Esophagus mucosa (tissue), 1 donor: Measurements from ENCODE around the gene KAT8. TPM values are rescaled to one million over a fixed set of nuclear protein-coding genes. Genes with fewer than 3 reads are reported as not detected.

Experiments used
- ATAC-seq: fragments of 200-7000 bp; cut with Tn5 transposase; one replicate; pipeline ENCODE4 v1.9.1; 2020
- total RNA-seq: library from RNA; stranded (reverse); gene quantifications from one replicate; pipeline ENCODE4 v1.2.4, GENCODE V29; 2023
- donor health status: DM: yes; HTN: yes; CAD: no.

KAT8 gene
- total RNA-seq, 1 donor from 2014 or later: 25.5 TPM

GRCh38 chr16:31108035-31108793 lies 9.2 kb upstream of the KAT8 start, which contains the start of gene BCKDK:
Gene BCKDK, plus strand, starts transcription at chr16:31108386. Its CDS starts 838 bp downstream, at chr16:31109224.
- peak; percentile 68 for ATAC-seq

GRCh38 chr16:31108794-31109558 lies 8.5 kb upstream of the KAT8 start:
- peak; percentile 9 for ATAC-seq

- ATAC-seq: no peak
Measured at GRCh38 chr16:31109622-31110021, 7.8 kb upstream of the KAT8 start.

- no peak for ATAC-seq
Measured at GRCh38 chr16:31110106-31111034, 7.1 kb upstream of the KAT8 start.

- no peak for ATAC-seq
Measured at GRCh38 chr16:31111881-31112466, 5.5 kb upstream of the KAT8 start.

- no peak for ATAC-seq
Measured at GRCh38 chr16:31112711-31113110, 4.8 kb upstream of the KAT8 start.

GRCh38 chr16:31113121-31114120 lies 4.0 kb upstream of the KAT8 start:
- ATAC-seq: no peak

GRCh38 chr16:31114468-31114867 lies 3.0 kb upstream of the KAT8 start:
- no peak for ATAC-seq

- peak; percentile 68 for ATAC-seq
Measured at GRCh38 chr16:31118223-31119155, 1.0 kb downstream of the KAT8 start.

- no peak for ATAC-seq
Measured at GRCh38 chr16:31120129-31120528, 2.7 kb downstream of the KAT8 start.

GRCh38 chr16:31125844-31126243 lies 8.4 kb downstream of the KAT8 start:
- ATAC-seq: no peak

- no peak for ATAC-seq
Measured at GRCh38 chr16:31127182-31127581, 9.7 kb downstream of the KAT8 start.

- peak; percentile 18 for ATAC-seq
Measured at GRCh38 chr16:31128711-31129567, 11.5 kb downstream of the KAT8 start.

GRCh38 chr16:31129568-31130335 lies 12.3 kb downstream of the KAT8 start:
- ATAC-seq: no peak

- ATAC-seq: peak; percentile 5
Measured at GRCh38 chr16:31130336-31130891, 12.9 kb downstream of the KAT8 start.

GRCh38 chr16:31130899-31131298 lies 13.4 kb downstream of the KAT8 start:
- peak; percentile 74 for ATAC-seq

- ATAC-seq: no peak
Measured at GRCh38 chr16:31131416-31131815, 14.0 kb downstream of the KAT8 start.

- ATAC-seq: peak; percentile 15
Measured at GRCh38 chr16:31131841-31132271, 14.4 kb downstream of the KAT8 start.
